CD4-positive, alpha-beta memory T cell (primary cell): ENCODE measurements around the gene GTPBP1. TPM values are rescaled to one million over a fixed set of nuclear protein-coding genes. Genes with fewer than 3 reads are reported as not detected.

ENCODE experiments used
- CTCF ChIA-PET: fragments of 350-600 bp; sonication (Branson Sonifier 250); formaldehyde crosslinking; loops from one replicate; lab custom pipeline; 2021; ENCODE audit warnings: inconsistent platforms; ENCODE audit not compliant: partially characterized antibody; lab: Charles Lee
- POLR2A ChIA-PET: fragments of 350-600 bp; sonication (Branson Sonifier 250); formaldehyde crosslinking; loops from one replicate; lab custom pipeline; 2021; ENCODE audit not compliant: partially characterized antibody; lab: Charles Lee
- DNase-seq, 5 donors: peaks; one replicate each; pipeline versions ENCODE4 v3.0.0 to v3.0.0-alpha.2; 2020 to 2022; ENCODE audit warnings: mixed read lengths in 1 of 5
- H3K27ac ChIP-seq: one replicate; pipeline ENCODE4 v1.7.0; 2013; ENCODE audit warnings: low read depth, low read length
- H3K27me3 ChIP-seq: 2 replicates; pipeline ENCODE4 v1.7.0; 2013; ENCODE audit warnings: mild to moderate bottlenecking, low read length, moderate library complexity; ENCODE audit not compliant: insufficient read depth
- H3K36me3 ChIP-seq: 2 replicates; pipeline ENCODE4 v1.7.0; 2013; ENCODE audit warnings: mild to moderate bottlenecking, low read length, moderate library complexity; ENCODE audit not compliant: insufficient read depth
- H3K4me1 ChIP-seq: 2 replicates; pipeline ENCODE4 v1.7.0; 2013; ENCODE audit warnings: mild to moderate bottlenecking, low read length, moderate library complexity; ENCODE audit not compliant: insufficient read depth
- H3K4me3 ChIP-seq, 2 donors: one replicate each; pipeline ENCODE4 v1.7.0; 2013; ENCODE audit warnings: low read length in 2 of 2, mild to moderate bottlenecking in 1 of 2
- H3K9me3 ChIP-seq, 2 donors: one replicate each; pipeline ENCODE4 v1.7.0; 2013; ENCODE audit warnings: low read length in 2 of 2, control low read depth in 1 of 2; ENCODE audit not compliant: control insufficient read depth in 1 of 2
- H3K27ac Mint-ChIP-seq, 7 donors: one replicate each; pipeline ENCODE4 v1.8.0; 2020 to 2021; ENCODE audit warnings: mixed read lengths in 7 of 7, mild to moderate bottlenecking in 6 of 7, inconsistent platforms in 3 of 7, moderate library complexity in 3 of 7
- H3K27me3 Mint-ChIP-seq, 2 donors: one replicate each; pipeline ENCODE4 v1.8.0; 2020 to 2021; ENCODE audit warnings: mixed read lengths in 2 of 2
- H3K36me3 Mint-ChIP-seq, 2 donors: one replicate each; pipeline ENCODE4 v1.8.0; 2020 to 2021; ENCODE audit warnings: mixed read lengths in 2 of 2, inconsistent platforms in 1 of 2, mild to moderate bottlenecking in 1 of 2
- H3K4me1 Mint-ChIP-seq, 4 donors: one replicate each; pipeline ENCODE4 v1.8.0; 2020 to 2021; ENCODE audit warnings: mixed read lengths in 4 of 4, mild to moderate bottlenecking in 1 of 4
- H3K4me3 Mint-ChIP-seq, 8 donors: one replicate each; pipeline ENCODE4 v1.8.0; 2020 to 2021; ENCODE audit warnings: mixed read lengths in 8 of 8, mild to moderate bottlenecking in 7 of 8, moderate library complexity in 6 of 8, inconsistent platforms in 3 of 8
- H3K9me3 Mint-ChIP-seq, 8 donors: one replicate each; pipeline ENCODE4 v1.8.0; 2020 to 2021; ENCODE audit warnings: mixed read lengths in 8 of 8, mild to moderate bottlenecking in 5 of 8, inconsistent platforms in 3 of 8, moderate library complexity in 1 of 8
- intact Hi-C: fragments of 100-400 bp; cut with micrococcal nuclease; formaldehyde crosslinking; loops from one replicate; pipeline ENCODE4 v1.15.1; 2023
- polyA plus RNA-seq, 2 donors: library from polyadenylated mRNA; unstranded; fragments of 300-500 nt; fragmentation: Illumina TruSeq; gene quantifications; one replicate each; pipeline ENCODE4 v1.2.3, GENCODE V29; 2021
- total RNA-seq, 2 experiments: library from RNA; stranded (reverse); gene quantifications; one replicate each; pipeline ENCODE4 v1.2.3, GENCODE V29; 2021

GTPBP1 gene
- total and polyA plus RNA-seq, 4 experiments from 2014 or later, result 14.6 to 96.6 (median 62.5) TPM

GRCh38 chr22:38751422-38752346, 45.9 kb downstream of the GTPBP1 start:
- peaks cover 55 to 76% of the 10 kb centered on the region in 2 donors for H3K36me3 Mint-ChIP-seq
- H3K27ac Mint-ChIP-seq, result peak overlapping the region; percentile 98 to 100 (median 99)
- peak overlapping the region; percentile 97 to 99 (median 99) for H3K4me3 Mint-ChIP-seq
- H3K9me3 Mint-ChIP-seq, result peaks cover 0 to 2% (median 0%) of the 10 kb centered on the region in 8 donors
- DNase-seq, result peak; percentile 86 to 90 (median 87)
- no peaks in the 10 kb centered on the region for H3K9me3 ChIP-seq
- ChIA-PET POLR2A (interaction anchor here (0.6 to 42.6 kb wide), 19 partner anchors 2 to 1292 kb away, joined by 3 to 1746 read pairs (median 7); partner anchors contain the start of genes CBX6, DNAL4, GTPBP1 and NPTXR), CTCF (interaction anchor here (0.8 to 4.4 kb wide), 9 partner anchors 11 to 118 kb away, joined by 3 to 42 read pairs (median 4); no protein-coding TSS in a partner anchor)
- H3K27ac ChIP-seq, result peak overlapping the region; percentile 74
- peaks cover 25 to 69% (median 43%) of the 10 kb centered on the region in 4 donors for H3K4me1 Mint-ChIP-seq
- H3K4me1 ChIP-seq, result peaks cover 70% of the 10 kb centered on the region
- peak overlapping the region; percentile 68 to 80 for H3K4me3 ChIP-seq
- H3K27me3 ChIP-seq, result no peaks in the 10 kb centered on the region
- H3K27me3 Mint-ChIP-seq, result no peaks in the 10 kb centered on the region
- H3K36me3 ChIP-seq, result peaks cover 61% of the 10 kb centered on the region
- intact Hi-C loops, result loop anchor here (1.0 kb wide), 1 partner anchor 18 kb away; no protein-coding TSS in a partner anchor

GRCh38 chr22:38753948-38754750, 48.4 kb downstream of the GTPBP1 start:
- peaks cover 40% of the 10 kb centered on the region for H3K36me3 ChIP-seq
- H3K4me1 ChIP-seq, result peaks cover 80% of the 10 kb centered on the region
- peak overlapping the region; percentile 74 for H3K27ac ChIP-seq
- Mint-ChIP-seq H3K9me3 (peaks cover 0 to 2% (median 0%) of the 10 kb centered on the region in 8 donors), H3K27me3 (no peaks in the 10 kb centered on the region), H3K4me1 (peaks cover 44 to 89% (median 61%) of the 10 kb centered on the region in 4 donors), H3K4me3 (peak overlapping the region; percentile 97 to 99 (median 99)), H3K27ac (peak overlapping the region; percentile 89 to 99 (median 98)), H3K36me3 (peaks cover 43 to 58% of the 10 kb centered on the region in 2 donors)
- CTCF ChIA-PET, result interaction anchor here (0.8 to 1.9 kb wide), 3 partner anchors 21 to 116 kb away, joined by 3 to 9 read pairs (median 4); no protein-coding TSS in a partner anchor
- no peaks in the 10 kb centered on the region for H3K27me3 ChIP-seq
- intact Hi-C loops, result no loop called here
- DNase-seq, result peak in 2 of 5 donors; percentile 23 to 37
- POLR2A ChIA-PET, result interaction anchor here (0.6 to 42.6 kb wide), 11 partner anchors 5 to 564 kb away, joined by 3 to 1746 read pairs (median 6); partner anchors contain the start of genes CBX6, GTPBP1, NPTXR and SUN2
- peak overlapping the region; percentile 68 to 98 for H3K4me3 ChIP-seq
- H3K9me3 ChIP-seq, result no peaks in the 10 kb centered on the region

GRCh38 chr22:38754751-38755154, 49.0 kb downstream of the GTPBP1 start:
- no peaks in the 10 kb centered on the region for H3K27me3 ChIP-seq
- H3K9me3 ChIP-seq, result no peaks in the 10 kb centered on the region
- Mint-ChIP-seq H3K4me1 (peaks cover 42 to 88% (median 60%) of the 10 kb centered on the region in 4 donors), H3K27me3 (no peaks in the 10 kb centered on the region), H3K9me3 (peaks cover 0 to 2% (median 0%) of the 10 kb centered on the region in 8 donors), H3K36me3 (peaks cover 38 to 52% of the 10 kb centered on the region in 2 donors), H3K27ac (peak overlapping the region; percentile 80 to 99 (median 98)), H3K4me3 (peak overlapping the region; percentile 97 to 99 (median 99))
- intact Hi-C loops, result loop anchor here (5.0 kb wide), 2 partner anchors 32 to 88 kb away; partner anchors contain the start of gene NPTXR
- peak in 3 of 5 donors; percentile 36 to 61 (median 45) for DNase-seq
- ChIA-PET CTCF (interaction anchor here (0.8 to 1.9 kb wide), 2 partner anchors 21 to 115 kb away, joined by 3 to 9 read pairs; no protein-coding TSS in a partner anchor), POLR2A (interaction anchor here (0.5 to 42.6 kb wide), 9 partner anchors 5 to 564 kb away, joined by 4 to 1746 read pairs (median 9); partner anchors contain the start of genes CBX6, GTPBP1, NPTXR and SUN2)
- peaks cover 33% of the 10 kb centered on the region for H3K36me3 ChIP-seq
- H3K4me1 ChIP-seq, result peaks cover 76% of the 10 kb centered on the region
- H3K27ac ChIP-seq, result peak overlapping the region; percentile 74
- H3K4me3 ChIP-seq, result peak overlapping the region; percentile 68 to 98

GRCh38 chr22:38755155-38755910, 49.6 kb downstream of the GTPBP1 start:
- DNase-seq, result peak in 4 of 5 donors; percentile 38 to 67 (median 54)
- no peaks in the 10 kb centered on the region for H3K27me3 ChIP-seq
- peaks cover 38 to 46% of the 10 kb centered on the region in 2 donors for H3K36me3 Mint-ChIP-seq
- ChIA-PET POLR2A (interaction anchor here (0.5 to 42.6 kb wide), 12 partner anchors 6 to 117 kb away, joined by 3 to 1746 read pairs (median 7); partner anchors contain the start of genes CBX6, GTPBP1, NPTXR and SUN2), CTCF (interaction anchor here (0.8 to 1.9 kb wide), 2 partner anchors 22 to 115 kb away, joined by 3 to 9 read pairs; no protein-coding TSS in a partner anchor)
- H3K36me3 ChIP-seq, result peaks cover 28% of the 10 kb centered on the region
- H3K27me3 Mint-ChIP-seq, result no peaks in the 10 kb centered on the region
- peak overlapping the region; percentile 97 to 99 (median 99) for H3K4me3 Mint-ChIP-seq
- peaks cover 71% of the 10 kb centered on the region for H3K4me1 ChIP-seq
- peak overlapping the region; percentile 68 to 98 for H3K4me3 ChIP-seq
- intact Hi-C loops, result loop anchor here (5.0 kb wide), 2 partner anchors 33 to 87 kb away; partner anchors contain the start of gene NPTXR
- peaks cover 37 to 85% (median 56%) of the 10 kb centered on the region in 4 donors for H3K4me1 Mint-ChIP-seq
- H3K27ac Mint-ChIP-seq, result peak overlapping the region; percentile 80 to 99 (median 98)
- peak overlapping the region; percentile 74 for H3K27ac ChIP-seq
- H3K9me3 Mint-ChIP-seq, result peaks cover 0 to 2% (median 0%) of the 10 kb centered on the region in 8 donors
- H3K9me3 ChIP-seq, result no peaks in the 10 kb centered on the region

GRCh38 chr22:38755911-38756532, 50.3 kb downstream of the GTPBP1 start, which contains the start of gene SUN2:
Gene SUN2, minus strand, starts transcription at chr22:38755998. Its CDS starts 3,370 bp downstream, at chr22:38752628.
- H3K4me3 ChIP-seq, result peak within 1 kb of the TSS; percentile 72 to 98
- Mint-ChIP-seq H3K27ac (peak within 1 kb of the TSS; percentile 90 to 99 (median 98)), H3K36me3 (peaks cover 37 to 42% of the 10 kb centered on the region in 2 donors), H3K9me3 (peaks cover 0 to 2% (median 0%) of the 10 kb centered on the region in 8 donors), H3K4me3 (peak within 1 kb of the TSS; percentile 97 to 99 (median 99)), H3K4me1 (peaks cover 35 to 81% (median 53%) of the 10 kb centered on the region in 4 donors), H3K27me3 (no peaks in the 10 kb centered on the region)
- H3K36me3 ChIP-seq, result peaks cover 21% of the 10 kb centered on the region
- peak; percentile 92 to 95 (median 92) for DNase-seq
- POLR2A ChIA-PET, result interaction anchor here (0.7 to 42.6 kb wide), 10 partner anchors 11 to 99 kb away, joined by 3 to 1746 read pairs (median 5); partner anchors contain the start of genes DNAL4, GTPBP1 and NPTXR
- H3K9me3 ChIP-seq, result no peaks in the 10 kb centered on the region
- peak within 1 kb of the TSS; percentile 74 for H3K27ac ChIP-seq
- H3K27me3 ChIP-seq, result no peaks in the 10 kb centered on the region
- intact Hi-C loops, result loop anchor here (1.0 to 5.0 kb wide), 6 partner anchors 10 to 86 kb away; partner anchors contain the start of genes DNAL4, GTPBP1 and NPTXR
- peaks cover 64% of the 10 kb centered on the region for H3K4me1 ChIP-seq
- CTCF ChIA-PET, result interaction anchor here (1.1 to 4.9 kb wide), 3 partner anchors 12 to 22 kb away, joined by 3 to 56 read pairs (median 12); no protein-coding TSS in a partner anchor
